GM21447 (cell line): Measurements from ENCODE around the gene TRABD.
"Not testable (repeated sequence)": the region's sequence is repeated elsewhere in the genome, so short reads cannot be mapped to it uniquely, and the experiment has no call there.

ENCODE experiments used
- ATAC-seq: cut with Tn5 transposase; IDR thresholded peaks from one replicate; pipeline ENCODE4 v1.9.1; 2021; ENCODE audit not compliant: unreplicated experiment

Gene TRABD, protein sequence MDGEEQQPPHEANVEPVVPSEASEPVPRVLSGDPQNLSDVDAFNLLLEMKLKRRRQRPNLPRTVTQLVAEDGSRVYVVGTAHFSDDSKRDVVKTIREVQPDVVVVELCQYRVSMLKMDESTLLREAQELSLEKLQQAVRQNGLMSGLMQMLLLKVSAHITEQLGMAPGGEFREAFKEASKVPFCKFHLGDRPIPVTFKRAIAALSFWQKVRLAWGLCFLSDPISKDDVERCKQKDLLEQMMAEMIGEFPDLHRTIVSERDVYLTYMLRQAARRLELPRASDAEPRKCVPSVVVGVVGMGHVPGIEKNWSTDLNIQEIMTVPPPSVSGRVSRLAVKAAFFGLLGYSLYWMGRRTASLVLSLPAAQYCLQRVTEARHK

DNA sequence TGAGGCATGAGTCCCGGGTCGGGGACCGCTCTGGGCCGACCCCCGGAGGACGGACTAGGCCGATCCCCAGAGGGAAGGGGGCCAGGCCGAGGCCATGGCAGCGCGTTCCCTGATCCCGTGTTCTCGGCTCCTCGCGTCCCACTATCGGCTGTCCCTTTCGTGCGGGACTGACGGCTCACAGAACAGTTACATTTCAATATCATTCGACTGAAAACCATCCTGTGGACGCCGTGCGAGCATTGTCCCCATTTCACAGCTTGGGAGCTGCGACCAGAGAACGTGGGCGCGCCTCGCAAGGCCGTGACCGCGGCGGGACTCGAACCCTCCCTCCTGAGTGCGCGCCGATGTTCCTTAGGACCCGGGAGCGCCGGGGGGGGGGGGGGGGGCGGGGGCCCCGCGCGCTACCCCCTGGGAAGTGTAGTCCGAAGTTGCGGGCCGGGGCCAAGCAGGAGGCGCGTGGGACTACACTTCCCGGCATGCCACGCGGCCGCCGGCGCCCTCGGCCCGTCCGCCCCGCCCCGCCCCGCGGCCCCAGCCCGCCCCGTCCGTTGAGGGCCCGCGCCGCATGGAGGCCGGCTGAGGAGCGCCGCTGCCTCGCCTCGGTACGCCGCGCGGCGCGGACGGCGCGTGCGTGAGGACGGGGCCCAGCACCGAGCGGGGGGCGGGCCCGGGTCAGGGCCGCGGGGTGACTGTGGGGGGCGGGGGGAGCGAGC lies at the start of gene TRABD:
TSS of gene TRABD (plus strand) at position 539 of the 713 bp plus-strand sequence. CDS start 7,148 bp downstream, outside the sequence.
- ATAC-seq: no peak

DNA sequence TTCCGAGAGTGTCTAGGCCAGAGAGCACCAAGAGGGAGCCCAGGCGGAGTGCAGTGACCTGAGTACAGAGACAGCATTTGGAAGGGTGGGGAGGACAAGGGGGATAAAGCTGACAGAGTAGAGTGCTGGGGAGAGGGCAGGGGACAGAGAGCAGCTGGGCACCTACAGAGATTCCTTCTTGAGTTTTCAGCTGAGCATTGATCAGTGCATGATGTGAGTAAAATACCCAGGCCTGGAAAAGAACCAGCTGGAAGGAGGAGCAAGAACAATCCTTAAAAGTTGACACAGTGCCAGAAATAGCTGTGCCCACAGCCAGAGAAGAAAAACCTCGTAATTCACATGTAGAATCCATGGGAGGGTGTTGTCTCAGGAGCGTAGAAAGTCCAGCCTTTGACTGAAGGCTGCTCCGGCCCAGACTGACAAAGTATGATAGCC lies 49.1 kb upstream of the TRABD start:
- no peak for ATAC-seq

DNA sequence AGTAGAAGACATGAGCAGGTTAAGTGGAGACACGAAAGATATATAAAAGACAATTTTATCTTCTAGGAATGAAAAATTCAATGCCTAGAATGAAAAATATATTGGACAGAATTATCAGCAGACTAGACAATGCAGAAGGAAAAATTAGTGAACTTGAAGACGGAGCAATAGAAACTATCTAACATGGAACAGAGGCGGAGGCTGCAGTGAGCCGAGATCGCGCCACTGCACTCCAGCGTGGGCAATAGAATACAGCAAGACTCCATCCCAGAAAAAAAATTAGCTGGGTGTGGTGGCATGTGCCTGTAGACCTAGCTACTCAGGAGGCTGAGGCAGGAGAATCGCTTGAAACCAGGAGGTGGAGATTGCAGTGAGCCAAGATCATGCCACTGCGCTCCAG lies 48.4 kb upstream of the TRABD start:
- not testable (repeated sequence) for ATAC-seq

DNA sequence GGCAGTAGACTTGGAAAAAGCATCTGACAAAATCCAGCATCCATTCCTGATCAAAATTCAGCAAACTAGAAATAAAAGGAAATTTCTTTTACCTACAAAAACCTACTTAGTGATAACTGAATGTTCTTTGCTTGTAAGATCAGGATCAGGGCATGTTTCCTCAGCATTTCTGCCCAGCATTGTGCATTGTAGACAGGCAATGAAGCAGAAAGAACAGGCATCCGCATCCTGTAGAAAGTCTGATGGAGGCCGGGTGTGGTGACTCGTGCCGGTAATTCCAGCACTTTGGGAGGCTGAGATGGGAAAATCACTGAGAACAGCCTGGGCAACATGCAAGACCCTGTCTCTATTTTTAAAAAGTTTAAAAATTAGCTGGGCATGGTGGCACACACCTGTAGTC lies 47.7 kb upstream of the TRABD start:
- ATAC-seq: no peak

DNA sequence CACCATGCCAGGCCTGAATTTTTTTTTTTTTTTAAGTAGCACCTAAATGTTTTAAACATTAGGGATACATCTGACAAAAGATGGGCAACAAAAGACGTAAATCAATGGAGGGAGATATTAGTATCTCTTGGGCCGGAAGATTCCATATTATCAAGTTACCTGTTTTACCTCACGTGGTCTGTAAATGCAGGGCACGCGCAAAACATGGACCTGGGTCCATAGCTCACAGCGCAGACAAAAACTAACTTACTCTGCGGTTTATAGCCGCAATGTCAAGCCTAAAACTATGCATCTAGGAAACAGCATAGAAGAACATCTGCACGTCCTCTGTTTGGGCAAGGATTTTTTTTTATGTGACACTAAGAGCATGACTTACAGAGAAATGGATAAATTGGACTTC lies 46.7 kb upstream of the TRABD start:
- no peak for ATAC-seq

DNA sequence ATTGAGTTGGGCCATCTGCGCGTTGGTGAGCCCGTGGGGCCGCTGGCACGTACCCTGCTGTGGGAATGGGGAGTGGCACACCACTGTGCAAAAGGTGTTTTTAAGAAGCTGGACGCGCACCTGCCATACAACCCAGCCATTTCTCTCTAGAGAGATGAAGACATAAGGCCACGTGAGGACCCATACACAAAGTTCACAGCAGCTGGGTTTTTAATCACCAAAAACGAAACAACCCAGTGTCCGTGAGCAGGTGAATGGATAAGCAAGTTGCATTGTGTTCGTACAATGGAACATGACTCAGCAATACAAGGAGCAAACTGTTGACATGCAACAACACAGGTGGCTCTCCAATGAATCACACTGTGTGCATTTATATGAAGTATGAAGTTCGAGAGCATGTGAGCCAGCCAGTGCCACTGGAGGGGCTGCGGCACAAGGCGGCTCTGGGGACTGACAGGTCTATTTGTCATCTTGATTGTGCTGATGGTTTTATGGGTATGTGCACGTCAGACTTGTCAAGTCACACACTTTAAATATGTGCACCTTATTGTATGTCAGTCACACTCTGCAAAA lies 45.8 kb upstream of the TRABD start:
- ATAC-seq: no peak

DNA sequence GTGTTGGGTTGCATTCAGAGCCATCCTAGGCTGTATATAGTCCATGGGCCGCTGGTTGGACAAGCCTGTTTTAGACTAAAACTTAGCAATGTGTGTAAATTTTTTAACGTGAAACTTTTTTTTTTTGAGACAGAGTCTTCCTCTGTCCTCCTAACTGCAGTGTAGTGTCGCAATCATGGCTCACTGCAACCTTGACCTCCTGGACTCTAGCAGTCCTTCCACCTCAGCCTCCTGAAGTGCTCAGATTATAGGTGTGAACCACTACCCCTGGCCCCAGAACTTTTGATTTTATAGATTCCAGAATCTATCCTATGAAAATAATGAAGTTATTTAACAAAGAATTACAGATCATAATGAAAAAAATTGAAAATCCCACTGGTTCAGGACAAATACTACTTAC lies 45.1 kb upstream of the TRABD start:
- ATAC-seq: no peak

DNA sequence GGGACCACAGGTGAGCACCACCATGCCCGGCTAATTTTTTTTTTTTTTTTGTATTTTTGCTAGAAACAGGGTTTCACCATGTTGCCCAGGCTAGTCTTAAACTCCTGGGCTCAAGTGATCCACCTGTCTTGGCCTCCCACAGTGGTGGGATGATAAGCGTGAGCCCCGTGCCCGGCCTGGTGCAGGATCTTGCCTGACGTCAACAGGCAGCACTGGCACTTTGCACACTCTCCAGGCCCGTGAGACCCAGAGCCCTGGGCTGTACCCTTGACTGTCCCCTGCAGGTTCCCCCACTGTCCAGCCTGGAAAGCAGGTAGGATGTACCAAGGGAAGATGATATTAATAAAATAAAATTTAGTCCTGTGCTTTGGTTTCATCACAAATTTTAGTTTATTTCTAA lies 44.3 kb upstream of the TRABD start:
- no peak for ATAC-seq

DNA sequence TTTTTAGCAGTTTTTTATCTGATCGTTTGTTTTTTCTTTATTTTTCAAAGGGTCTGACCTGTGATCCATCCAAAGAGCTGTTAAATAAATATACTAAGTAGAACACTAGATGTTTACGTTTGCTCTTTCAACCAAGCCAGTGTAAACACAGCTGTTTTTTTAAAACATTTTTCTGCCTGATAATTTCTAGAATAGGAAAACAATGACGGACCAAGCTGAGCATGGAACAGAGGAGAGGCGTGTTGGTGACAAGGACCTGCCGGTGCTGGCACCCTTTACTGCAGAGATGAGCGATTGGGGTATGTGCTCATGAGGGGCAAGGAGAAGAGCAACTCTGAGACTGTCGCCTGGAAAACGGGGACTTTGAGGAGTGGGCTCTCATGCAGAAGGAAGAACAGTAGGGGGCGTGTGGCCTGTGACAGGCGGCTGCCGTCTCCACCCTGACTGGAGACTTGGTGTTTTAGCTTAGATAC lies 43.8 kb upstream of the TRABD start:
- ATAC-seq: no peak

DNA sequence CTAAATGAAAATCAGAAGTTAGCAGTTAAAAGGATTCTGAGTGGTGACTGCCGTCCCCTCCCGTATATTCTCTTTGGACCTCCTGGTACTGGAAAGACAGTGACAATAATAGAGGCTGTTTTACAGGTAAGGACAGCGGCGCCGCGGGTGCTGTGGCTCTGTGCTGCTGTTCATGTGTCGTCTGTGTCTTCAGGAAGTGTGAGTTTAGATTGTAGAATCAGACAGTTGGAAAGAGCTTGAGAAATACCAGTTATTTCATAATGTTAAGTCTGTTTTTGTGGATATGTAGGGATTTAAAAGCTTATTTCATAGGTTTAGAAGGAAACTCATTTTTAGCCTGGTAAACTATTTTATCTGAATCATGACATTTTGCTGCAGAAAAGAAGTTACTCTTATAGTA lies 42.6 kb upstream of the TRABD start:
- no peak for ATAC-seq

DNA sequence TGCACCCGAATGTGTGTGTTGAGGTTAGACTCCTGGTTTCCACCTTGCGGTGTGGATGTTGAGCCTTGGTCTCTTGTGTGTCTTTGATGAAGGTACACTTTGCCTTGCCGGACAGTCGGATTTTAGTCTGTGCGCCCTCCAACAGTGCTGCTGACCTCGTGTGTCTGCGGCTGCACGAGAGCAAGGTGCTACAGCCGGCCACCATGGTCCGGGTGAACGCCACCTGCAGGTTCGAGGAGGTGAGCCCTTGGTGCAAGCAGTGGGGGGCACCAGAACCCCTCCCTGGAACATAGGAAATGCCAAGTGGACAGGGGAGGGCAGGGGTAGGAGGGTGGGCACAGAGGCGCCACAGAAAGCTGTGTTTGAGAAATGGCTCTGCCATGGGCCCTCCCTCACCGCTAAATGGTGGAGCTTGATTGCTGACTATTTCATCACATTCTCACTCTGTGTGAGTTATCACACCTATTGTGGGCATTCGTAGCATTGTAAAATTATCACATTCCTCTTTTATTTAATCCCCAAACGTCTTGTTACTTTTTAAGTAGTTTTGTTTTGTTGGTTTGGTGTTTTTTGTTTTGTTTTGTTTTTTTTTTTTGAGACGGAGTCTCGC lies 41.6 kb upstream of the TRABD start:
- no peak for ATAC-seq

DNA sequence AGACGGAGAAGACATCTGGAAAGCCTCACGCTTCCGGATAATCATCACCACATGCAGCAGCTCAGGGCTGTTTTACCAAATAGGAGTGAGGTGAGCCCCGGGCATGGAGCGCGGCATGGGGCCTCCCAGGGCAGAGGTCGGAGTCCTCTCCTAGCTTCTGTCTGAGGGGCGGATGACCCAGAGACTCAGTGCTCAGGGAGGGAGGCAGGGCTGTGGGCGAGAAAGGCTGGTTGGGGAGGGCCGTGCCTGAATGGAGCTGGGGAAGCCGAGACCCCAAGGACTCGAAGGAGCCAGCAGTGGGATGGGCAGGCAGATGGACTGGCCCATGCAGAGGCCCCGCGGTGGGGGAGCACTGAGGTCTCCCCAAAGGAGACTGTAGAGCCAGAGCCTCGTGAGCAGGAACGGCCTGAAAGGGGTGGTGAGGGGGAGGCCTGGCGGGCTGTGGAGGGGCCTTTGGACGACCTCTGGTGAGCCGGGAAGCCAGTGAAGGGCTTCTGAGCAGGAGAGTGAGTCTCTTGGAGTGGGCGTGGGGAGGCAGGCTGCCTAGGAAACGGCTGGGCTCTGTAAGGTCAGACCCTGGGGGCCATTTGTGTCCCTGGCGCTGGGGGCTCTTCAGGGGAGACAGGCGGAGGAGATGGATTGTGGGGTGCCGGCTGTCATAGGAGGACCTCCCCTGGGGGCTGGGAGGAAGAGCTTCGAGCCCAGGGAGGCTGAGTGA lies 39.8 kb upstream of the TRABD start:
- no peak for ATAC-seq

DNA sequence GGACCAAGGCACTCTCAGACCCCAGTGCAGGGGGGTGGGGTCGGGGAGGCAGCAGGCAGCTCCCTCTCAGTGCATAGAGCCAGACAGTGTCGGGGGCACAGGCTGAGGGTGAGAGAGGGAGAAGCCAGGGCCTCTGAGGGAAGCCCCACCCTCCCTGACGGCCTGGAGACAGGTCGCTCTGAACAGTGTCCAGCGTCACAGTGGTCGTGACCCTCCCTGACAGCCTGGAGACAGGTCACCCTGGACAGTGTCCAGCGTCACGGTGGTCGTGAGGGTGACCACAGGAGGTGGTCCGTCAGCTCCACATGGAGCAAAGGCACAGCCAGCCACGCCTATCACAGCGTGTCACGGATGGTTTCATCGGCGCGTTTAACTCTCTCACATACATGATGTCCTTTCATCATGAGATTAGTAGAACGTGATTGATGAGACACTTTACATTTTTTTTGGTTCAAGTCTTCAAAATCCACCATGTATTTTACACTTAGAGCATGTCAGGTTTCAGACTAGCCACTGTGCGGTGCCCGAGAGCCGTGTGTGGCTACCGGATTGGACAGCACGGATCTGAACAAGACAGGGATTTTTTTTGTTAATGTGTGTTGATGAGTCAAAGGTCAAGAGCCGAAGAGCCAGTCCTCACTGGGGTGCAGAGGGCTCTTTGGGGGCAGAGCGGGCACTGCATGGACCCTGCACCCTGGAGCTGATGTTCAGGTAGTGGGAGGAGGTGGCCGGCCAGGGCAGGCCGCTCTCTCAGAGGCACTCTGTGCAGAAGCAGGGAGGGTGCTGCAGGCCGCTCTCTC lies 39.1 kb upstream of the TRABD start:
- ATAC-seq: no peak

DNA sequence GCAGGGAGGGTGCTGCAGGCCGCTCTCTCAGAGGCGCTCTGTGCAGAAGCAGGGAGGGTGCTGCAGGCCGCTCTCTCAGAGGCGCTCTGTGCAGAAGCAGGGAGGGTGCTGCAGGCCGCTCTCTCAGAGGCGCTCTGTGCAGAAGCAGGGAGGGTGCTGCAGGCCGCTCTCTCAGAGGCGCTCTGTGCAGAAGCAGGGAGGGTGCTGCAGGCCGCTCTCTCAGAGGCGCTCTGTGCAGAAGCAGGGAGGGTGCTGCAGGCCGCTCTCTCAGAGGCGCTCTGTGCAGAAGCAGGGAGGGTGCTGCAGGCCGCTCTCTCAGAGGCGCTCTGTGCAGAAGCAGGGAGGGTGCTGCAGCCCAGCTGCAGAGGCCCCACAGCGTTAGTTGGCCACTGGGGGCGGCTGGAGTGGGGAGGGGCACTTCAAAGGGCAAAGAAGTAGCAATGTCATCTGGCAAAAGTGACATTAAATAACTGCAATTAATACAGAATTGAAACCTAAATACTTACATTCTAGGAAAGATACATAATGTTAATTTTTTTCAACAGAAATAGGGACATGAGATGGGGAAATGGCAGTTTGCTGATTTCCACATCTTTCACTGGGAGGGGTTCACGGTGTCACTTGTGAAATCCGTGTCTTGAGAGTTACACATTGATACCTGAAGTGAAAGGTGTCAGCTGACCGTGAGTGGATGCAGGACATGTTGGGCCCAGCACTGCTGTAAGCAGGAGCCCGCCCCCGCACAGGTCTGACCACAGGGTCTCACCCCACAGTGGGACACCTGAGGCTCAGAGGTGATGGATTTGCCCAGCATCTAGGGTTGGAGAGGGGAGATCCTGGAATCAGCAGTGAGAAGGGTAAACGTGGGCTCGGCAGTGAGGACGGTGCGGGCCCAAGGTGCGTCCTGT lies 38.2 kb upstream of the TRABD start:
- not testable (repeated sequence) for ATAC-seq

DNA sequence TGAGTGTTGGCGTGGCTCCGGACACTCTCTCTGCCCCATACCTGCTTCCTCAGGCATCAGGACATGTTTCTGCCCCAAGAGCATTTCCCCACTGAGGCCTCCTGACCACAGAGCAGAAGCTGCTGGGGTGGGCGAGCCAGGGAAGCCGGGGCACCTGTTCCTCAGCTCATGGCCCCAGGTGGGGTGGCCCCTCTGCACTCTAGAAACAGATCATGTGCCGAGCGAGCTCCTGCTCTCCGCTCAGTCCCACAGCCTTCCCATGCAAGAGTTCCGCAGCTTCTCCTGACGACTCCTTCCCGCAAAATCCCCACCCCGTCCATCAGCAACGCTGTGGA lies 37.6 kb upstream of the TRABD start:
- ATAC-seq: no peak

DNA sequence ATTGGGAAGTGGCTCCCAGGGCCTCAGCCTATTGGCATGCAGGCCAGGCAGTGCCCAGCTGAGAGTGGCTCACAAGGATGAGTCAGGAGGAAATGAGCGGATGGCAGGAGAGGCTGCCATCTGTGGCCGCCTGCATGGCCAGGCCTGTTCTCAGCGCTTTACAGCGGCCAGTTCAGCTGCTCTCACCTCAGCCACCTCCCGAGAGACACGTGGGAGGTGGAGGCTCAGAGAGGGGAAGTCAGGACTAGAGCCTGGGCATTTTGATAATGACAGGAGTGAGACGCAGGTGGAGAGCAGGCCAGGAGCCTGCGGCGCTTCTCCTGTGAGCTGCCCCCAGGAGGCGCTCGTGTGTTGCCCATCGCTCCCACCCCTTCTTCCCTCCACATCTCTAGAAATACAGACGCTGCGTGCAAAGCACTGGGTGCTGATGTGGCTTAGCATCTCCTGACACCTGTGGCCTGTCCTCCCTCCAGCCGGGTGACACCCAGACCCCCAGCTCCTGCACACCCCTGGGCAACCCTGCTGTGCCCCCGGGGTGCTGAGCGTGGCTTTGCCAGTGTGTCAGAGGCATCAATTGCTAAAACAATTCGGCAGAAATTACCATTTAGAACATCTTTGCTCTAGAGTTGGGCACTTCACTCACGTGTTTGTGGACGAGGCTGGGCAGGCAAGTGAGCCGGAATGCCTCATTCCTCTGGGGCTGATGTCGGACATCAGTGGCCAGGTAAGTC lies 36.6 kb upstream of the TRABD start:
- no peak for ATAC-seq

DNA sequence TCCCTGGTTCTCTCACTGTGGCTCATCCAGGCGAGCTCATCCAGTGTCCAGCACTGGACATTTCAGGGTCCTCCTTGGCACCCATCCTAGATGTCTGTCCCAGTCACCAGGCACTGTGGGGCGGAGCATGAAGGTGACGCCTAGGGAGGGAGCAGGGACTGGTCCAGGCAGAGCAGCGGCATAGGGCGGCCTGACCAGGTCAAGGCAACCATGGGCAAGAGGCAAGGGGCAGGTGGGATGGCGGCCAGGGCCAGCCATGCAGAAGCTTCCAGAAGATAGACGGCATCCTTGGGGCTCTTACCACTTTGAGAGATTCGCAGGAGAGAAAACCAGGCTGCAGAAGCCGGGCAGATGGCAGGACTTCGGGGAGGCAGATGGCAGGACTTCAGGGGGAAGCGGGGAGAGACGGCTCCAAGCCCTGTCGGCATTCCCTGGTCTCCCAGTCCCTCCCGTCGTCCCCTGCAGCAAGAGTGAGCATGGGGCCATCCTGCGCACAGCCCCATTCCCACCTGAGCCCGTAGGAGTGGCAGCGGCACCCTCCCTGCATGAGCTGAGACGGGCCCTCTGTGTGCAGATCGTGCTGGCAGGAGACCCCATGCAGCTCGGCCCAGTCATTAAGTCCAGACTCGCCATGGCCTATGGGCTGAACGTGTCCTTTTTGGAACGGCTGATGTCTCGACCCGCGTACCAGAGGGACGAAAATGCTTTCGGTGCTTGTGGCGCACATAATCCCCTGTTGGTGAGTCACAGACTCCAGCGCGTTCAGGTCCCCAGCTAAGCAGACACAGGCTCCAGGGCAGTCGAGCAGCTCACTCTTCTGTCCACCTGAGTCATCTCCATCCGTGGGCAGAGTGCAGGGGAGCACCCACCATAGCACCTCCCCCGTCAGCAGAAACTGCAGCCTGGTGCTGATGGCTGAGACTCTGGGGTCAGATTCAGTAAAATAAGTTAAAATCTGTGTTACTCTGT lies 35.3 kb upstream of the TRABD start:
- no peak for ATAC-seq
